GM23338 (cell line): ENCODE results near the gene MAP4K5.
"Not testable (repeated sequence)": the region's sequence is repeated elsewhere in the genome, so short reads cannot be mapped to it uniquely, and the experiment has no call there.

Experiments
- CREB1 ChIP-seq: fragments of 250-450 bp; sonication (Bioruptor Pico); IDR thresholded peaks from 2 replicates; pipeline ENCODE4 v1.5.0; 2020; ENCODE audit warnings: low read depth, mild to moderate bottlenecking, moderate library complexity
- CTCF ChIP-seq, 2 experiments: fragments of 200-600 bp in 1 of 2; sonication (generic) in 1 of 2; conservative IDR thresholded peaks; 2 replicates each; pipeline versions ENCODE4 v1.5.1 to v1.6.1; 2016 to 2017; ENCODE audit warnings: antibody characterized with exemption in 2 of 2, low read depth in 2 of 2, mild to moderate bottlenecking in 2 of 2, moderate library complexity in 1 of 2
- EZH2 ChIP-seq: fragments of 200-600 bp; sonication (generic); IDR thresholded peaks from one replicate; pipeline ENCODE4 v1.8.0; 2017; ENCODE audit warnings: antibody characterized with exemption, mild to moderate bottlenecking, low read depth; ENCODE audit not compliant: unreplicated experiment
- EZH2phosphoT487 ChIP-seq: fragments of 200-600 bp; sonication (generic); IDR thresholded peaks from one replicate; pipeline ENCODE4 v1.8.1; 2018; ENCODE audit warnings: antibody characterized with exemption; ENCODE audit not compliant: unreplicated experiment
- JUNB ChIP-seq: IDR thresholded peaks from one replicate; pipeline ENCODE4 v1.6.1; 2016; ENCODE audit warnings: antibody characterized with exemption; ENCODE audit not compliant: unreplicated experiment
- POLR2AphosphoS5 ChIP-seq: IDR thresholded peaks from 2 replicates; pipeline ENCODE4 v1.6.1; 2016; ENCODE audit warnings: antibody characterized with exemption, low read depth
- ZNF114 ChIP-seq: fragments of 250-450 bp; sonication (Bioruptor Pico); IDR thresholded peaks from 2 replicates; pipeline ENCODE4 v1.5.0; 2020; ENCODE audit warnings: mild to moderate bottlenecking, moderate library complexity
- ZNF331 ChIP-seq: fragments of 250-450 bp; sonication (Bioruptor Pico); IDR thresholded peaks from 2 replicates; pipeline ENCODE4 v1.5.0; 2020; ENCODE audit warnings: low read depth, mild to moderate bottlenecking, moderate library complexity
- TF ChIP-seq, protein P1 (sequence below): IDR thresholded peaks from one replicate; pipeline ENCODE4 v1.6.1; 2018; ENCODE audit warnings: antibody characterized with exemption; ENCODE audit not compliant: unreplicated experiment
- TF ChIP-seq, protein P2 (sequence below): IDR thresholded peaks from 2 replicates; pipeline ENCODE4 v1.6.1; 2016; ENCODE audit warnings: antibody characterized with exemption

DNA sequence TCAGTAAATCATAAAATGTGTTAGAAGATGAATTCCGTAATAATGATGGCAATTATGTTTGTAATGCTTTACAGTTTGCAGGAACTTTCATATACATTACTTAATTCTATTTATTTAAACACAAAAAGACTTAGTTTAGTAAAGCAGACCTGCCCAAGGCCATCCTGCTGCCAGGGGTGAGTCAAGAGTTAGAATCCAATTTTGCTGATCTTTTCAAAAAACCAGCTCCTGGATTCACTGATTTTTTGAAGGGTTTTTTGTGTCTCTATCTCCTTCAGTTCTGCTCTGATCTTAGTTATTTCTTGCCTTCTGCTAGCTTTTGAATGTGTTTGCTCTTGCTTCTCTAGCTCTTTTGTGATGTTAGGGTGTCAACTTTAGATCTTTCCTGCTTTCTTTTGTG is 25.3 kb downstream of the MAP4K5 start:
- not testable (repeated sequence) for TF ChIP-seq CTCF (conservative IDR thresholded peaks at IDR 0.05; ENCODE audit: low read depth in 2 of 2); EZH2; POLR2AphosphoS5; CREB1 (CRISPR knock-in tag); EZH2phosphoT487; JUNB; ZNF114 (CRISPR knock-in tag); ZNF331
- TF ChIP-seq, protein P1, sequence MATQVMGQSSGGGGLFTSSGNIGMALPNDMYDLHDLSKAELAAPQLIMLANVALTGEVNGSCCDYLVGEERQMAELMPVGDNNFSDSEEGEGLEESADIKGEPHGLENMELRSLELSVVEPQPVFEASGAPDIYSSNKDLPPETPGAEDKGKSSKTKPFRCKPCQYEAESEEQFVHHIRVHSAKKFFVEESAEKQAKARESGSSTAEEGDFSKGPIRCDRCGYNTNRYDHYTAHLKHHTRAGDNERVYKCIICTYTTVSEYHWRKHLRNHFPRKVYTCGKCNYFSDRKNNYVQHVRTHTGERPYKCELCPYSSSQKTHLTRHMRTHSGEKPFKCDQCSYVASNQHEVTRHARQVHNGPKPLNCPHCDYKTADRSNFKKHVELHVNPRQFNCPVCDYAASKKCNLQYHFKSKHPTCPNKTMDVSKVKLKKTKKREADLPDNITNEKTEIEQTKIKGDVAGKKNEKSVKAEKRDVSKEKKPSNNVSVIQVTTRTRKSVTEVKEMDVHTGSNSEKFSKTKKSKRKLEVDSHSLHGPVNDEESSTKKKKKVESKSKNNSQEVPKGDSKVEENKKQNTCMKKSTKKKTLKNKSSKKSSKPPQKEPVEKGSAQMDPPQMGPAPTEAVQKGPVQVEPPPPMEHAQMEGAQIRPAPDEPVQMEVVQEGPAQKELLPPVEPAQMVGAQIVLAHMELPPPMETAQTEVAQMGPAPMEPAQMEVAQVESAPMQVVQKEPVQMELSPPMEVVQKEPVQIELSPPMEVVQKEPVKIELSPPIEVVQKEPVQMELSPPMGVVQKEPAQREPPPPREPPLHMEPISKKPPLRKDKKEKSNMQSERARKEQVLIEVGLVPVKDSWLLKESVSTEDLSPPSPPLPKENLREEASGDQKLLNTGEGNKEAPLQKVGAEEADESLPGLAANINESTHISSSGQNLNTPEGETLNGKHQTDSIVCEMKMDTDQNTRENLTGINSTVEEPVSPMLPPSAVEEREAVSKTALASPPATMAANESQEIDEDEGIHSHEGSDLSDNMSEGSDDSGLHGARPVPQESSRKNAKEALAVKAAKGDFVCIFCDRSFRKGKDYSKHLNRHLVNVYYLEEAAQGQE = not testable (repeated sequence)
- TF ChIP-seq, protein P2, sequence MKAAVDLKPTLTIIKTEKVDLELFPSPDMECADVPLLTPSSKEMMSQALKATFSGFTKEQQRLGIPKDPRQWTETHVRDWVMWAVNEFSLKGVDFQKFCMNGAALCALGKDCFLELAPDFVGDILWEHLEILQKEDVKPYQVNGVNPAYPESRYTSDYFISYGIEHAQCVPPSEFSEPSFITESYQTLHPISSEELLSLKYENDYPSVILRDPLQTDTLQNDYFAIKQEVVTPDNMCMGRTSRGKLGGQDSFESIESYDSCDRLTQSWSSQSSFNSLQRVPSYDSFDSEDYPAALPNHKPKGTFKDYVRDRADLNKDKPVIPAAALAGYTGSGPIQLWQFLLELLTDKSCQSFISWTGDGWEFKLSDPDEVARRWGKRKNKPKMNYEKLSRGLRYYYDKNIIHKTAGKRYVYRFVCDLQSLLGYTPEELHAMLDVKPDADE = not testable (repeated sequence)
